ENCODE measurements around the gene FUT3. TPM values are rescaled to one million over a fixed set of nuclear protein-coding genes. Genes with fewer than 3 reads are reported as not detected.
A peak's percentile ranks its signal among the peaks of the same experiment; 100 is the strongest.

The FUT3 gene
- total RNA-seq, 2 experiments from 2014 or later: 0.61 to 0.85 TPM

DNA sequence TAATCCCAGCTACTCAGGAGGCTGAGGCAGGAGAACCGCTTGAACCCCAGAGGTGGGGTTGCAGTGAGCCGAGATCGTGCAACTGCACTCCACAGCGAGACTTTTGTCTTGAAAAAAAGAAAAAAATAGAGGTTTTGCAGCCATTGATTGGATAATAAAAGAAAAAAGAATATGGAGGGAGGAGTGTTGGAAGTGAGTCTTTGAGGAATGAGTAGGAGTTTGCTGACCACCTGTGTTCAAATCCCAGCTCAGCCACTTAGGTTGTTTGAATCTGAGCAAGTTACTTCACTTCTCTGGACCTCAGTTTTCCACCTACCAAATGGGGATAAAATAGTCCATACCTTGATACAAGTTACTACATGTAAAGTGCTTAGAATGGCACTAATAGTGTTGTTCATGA lies 40.1 kb downstream of the FUT3 start:
- TF ChIP-seq, protein P1, sequence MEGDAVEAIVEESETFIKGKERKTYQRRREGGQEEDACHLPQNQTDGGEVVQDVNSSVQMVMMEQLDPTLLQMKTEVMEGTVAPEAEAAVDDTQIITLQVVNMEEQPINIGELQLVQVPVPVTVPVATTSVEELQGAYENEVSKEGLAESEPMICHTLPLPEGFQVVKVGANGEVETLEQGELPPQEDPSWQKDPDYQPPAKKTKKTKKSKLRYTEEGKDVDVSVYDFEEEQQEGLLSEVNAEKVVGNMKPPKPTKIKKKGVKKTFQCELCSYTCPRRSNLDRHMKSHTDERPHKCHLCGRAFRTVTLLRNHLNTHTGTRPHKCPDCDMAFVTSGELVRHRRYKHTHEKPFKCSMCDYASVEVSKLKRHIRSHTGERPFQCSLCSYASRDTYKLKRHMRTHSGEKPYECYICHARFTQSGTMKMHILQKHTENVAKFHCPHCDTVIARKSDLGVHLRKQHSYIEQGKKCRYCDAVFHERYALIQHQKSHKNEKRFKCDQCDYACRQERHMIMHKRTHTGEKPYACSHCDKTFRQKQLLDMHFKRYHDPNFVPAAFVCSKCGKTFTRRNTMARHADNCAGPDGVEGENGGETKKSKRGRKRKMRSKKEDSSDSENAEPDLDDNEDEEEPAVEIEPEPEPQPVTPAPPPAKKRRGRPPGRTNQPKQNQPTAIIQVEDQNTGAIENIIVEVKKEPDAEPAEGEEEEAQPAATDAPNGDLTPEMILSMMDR (IDR thresholded peaks at IDR 0.05): no peak
- peaks cover 0 to 4% of the 10 kb centered on the region in 2 experiments for H3K9me3 ChIP-seq (ENCODE audit: control insufficient read depth in 1 of 2, insufficient read depth in 1 of 2, low read length in 2 of 2)
- Mint-ChIP-seq H3K27ac (no peak overlapping the region), H3K4me3 (no peak overlapping the region), H3K27me3 (no peaks in the 10 kb centered on the region), H3K36me3 (ENCODE audit: low read depth) (no peaks in the 10 kb centered on the region), H3K9me3 (no peaks in the 10 kb centered on the region), H3K4me1 (ENCODE audit: low read depth) (no peaks in the 10 kb centered on the region)
- no peak overlapping the region for H3K4me3 ChIP-seq (ENCODE audit: low read length)
- ChIA-PET POLR2A (interaction anchor here (1.5 kb wide), 1 partner anchor 17 kb away, joined by 5 read pairs; no protein-coding TSS in a partner anchor), CTCF (no interaction called here)
- ATAC-seq (ENCODE audit: poor library complexity) (no peak), DNase-seq (no peak)
- intact Hi-C loops (cut with DNase I, micrococcal nuclease): no loop called here
- no peaks in the 10 kb centered on the region for H3K27me3 ChIP-seq (ENCODE audit: control insufficient read depth in 1 of 2, insufficient read depth in 2 of 2, low read length in 2 of 2)
- H3K4me1 ChIP-seq (ENCODE audit: insufficient read depth, low read length): no peaks in the 10 kb centered on the region
- no peak overlapping the region for H3K27ac ChIP-seq (ENCODE audit: low read depth in 1 of 2, low read length in 2 of 2)
- no peaks in the 10 kb centered on the region for H3K36me3 ChIP-seq (ENCODE audit: insufficient read depth, low read length)

DNA sequence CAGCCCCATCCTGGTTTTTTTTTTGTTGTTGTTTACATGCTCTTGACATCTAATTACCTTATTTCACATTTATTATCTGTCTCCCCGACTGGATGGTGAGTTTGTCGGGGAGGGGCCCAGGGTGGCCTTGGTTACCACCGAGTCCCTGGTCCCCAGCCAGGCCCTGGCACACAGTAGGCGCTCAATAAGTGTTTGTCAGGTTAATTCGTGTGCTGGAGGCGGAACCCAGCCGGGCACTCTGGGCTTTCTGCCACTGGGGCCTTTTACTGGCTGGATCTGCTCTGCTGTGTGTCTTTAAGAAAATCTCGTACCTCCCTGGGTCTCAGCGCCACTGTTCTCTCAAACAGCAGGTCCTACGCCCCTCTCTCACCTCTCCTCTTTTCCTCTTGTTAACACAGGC lies 41.8 kb downstream of the FUT3 start:
- ChIA-PET POLR2A (no interaction called here), CTCF (no interaction called here)
- intact Hi-C loops (cut with DNase I, micrococcal nuclease): loop anchor here in 1 of 2 experiments (5.0 kb wide), 1 partner anchor 168 kb away; the partner anchor contains the start of gene RANBP3
- no peak overlapping the region for H3K27ac Mint-ChIP-seq
- ATAC-seq (ENCODE audit: poor library complexity) (no peak), DNase-seq (peak in 1 of 14 experiments; percentile 16)
- H3K9me3 Mint-ChIP-seq: no peaks in the 10 kb centered on the region
- no peaks in the 10 kb centered on the region for H3K27me3 ChIP-seq (ENCODE audit: control insufficient read depth in 1 of 2, insufficient read depth in 2 of 2, low read length in 2 of 2)
- no peaks in the 10 kb centered on the region for H3K27me3 Mint-ChIP-seq
- peaks cover 0 to 10% of the 10 kb centered on the region in 2 experiments for H3K9me3 ChIP-seq (ENCODE audit: control insufficient read depth in 1 of 2, insufficient read depth in 1 of 2, low read length in 2 of 2)
- TF ChIP-seq, protein P1 (IDR thresholded peaks at IDR 0.05): no peak
- peaks cover 1% of the 10 kb centered on the region for H3K4me1 Mint-ChIP-seq (ENCODE audit: low read depth)
- H3K4me1 ChIP-seq (ENCODE audit: insufficient read depth, low read length): peaks cover 10% of the 10 kb centered on the region
- H3K27ac ChIP-seq (ENCODE audit: low read depth in 1 of 2, low read length in 2 of 2): no peak overlapping the region
- no peak overlapping the region for H3K4me3 ChIP-seq (ENCODE audit: low read length)
- H3K36me3 Mint-ChIP-seq (ENCODE audit: low read depth): no peaks in the 10 kb centered on the region
- no peak overlapping the region for H3K4me3 Mint-ChIP-seq
- H3K36me3 ChIP-seq (ENCODE audit: insufficient read depth, low read length): no peaks in the 10 kb centered on the region

DNA sequence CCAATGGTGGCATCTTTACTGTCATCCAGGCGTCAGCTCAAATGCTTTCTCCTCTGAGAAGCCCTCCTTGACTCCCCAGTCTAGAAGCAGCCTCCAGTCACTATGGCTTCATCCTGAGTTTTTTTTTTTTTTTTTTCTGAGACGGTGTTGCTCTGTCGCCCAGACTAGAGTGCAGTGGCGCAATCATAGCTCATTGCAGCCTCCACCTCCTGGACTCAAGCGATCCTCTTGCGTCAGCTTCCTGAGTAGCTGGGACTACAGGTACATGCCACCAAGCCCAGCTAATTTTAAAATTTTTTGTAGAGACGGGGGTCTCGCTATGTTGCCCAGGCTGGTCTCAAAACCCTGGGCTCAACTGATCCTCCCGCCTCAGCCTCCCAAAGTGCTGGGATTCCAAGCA lies 42.2 kb downstream of the FUT3 start:
- Mint-ChIP-seq H3K27ac (no peak overlapping the region), H3K4me1 (ENCODE audit: low read depth) (peaks cover 5% of the 10 kb centered on the region), H3K36me3 (ENCODE audit: low read depth) (no peaks in the 10 kb centered on the region), H3K27me3 (no peaks in the 10 kb centered on the region), H3K9me3 (no peaks in the 10 kb centered on the region), H3K4me3 (no peak overlapping the region)
- peaks cover 14% of the 10 kb centered on the region for H3K4me1 ChIP-seq (ENCODE audit: insufficient read depth, low read length)
- no peak for ATAC-seq (ENCODE audit: poor library complexity)
- POLR2A ChIA-PET: interaction anchor here (0.7 kb wide), 1 partner anchor 164 kb away, joined by 3 read pairs; no protein-coding TSS in a partner anchor
- intact Hi-C loops (cut with DNase I, micrococcal nuclease): loop anchor here in 1 of 2 experiments (5.0 kb wide), 1 partner anchor 168 kb away; the partner anchor contains the start of gene RANBP3
- H3K9me3 ChIP-seq (ENCODE audit: control insufficient read depth in 1 of 2, insufficient read depth in 1 of 2, low read length in 2 of 2): peaks cover 0 to 10% of the 10 kb centered on the region in 2 experiments
- CTCF ChIA-PET: interaction anchor here (0.5 to 1.1 kb wide), 2 partner anchors 213 to 492 kb away, joined by 4 read pairs; no protein-coding TSS in a partner anchor
- no peaks in the 10 kb centered on the region for H3K36me3 ChIP-seq (ENCODE audit: insufficient read depth, low read length)
- DNase-seq: peak in 1 of 14 experiments; percentile 13
- H3K27ac ChIP-seq (ENCODE audit: low read depth in 1 of 2, low read length in 2 of 2): no peak overlapping the region
- no peak overlapping the region for H3K4me3 ChIP-seq (ENCODE audit: low read length)
- TF ChIP-seq, protein P1 (IDR thresholded peaks at IDR 0.05): no peak
- H3K27me3 ChIP-seq (ENCODE audit: control insufficient read depth in 1 of 2, insufficient read depth in 2 of 2, low read length in 2 of 2): no peaks in the 10 kb centered on the region

Data from CD4-positive, alpha-beta T cell (primary cell).